GM12865 (cell line): ENCODE measurements around the gene KRTAP10-2.
"Not testable (repeated sequence)": the region's sequence is repeated elsewhere in the genome, so short reads cannot be mapped to it uniquely, and the experiment has no call there.

Experiments
- DNase-seq: peaks from one replicate; pipeline ENCODE4 v3.0.0; 2010; ENCODE audit warnings: low read depth
- H3K4me3 ChIP-seq: 2 replicates; pipeline ENCODE4 v1.5.1; 2011; ENCODE audit warnings: mild to moderate bottlenecking, low read depth, low read length, control low read depth
- TF ChIP-seq, protein P1 (sequence below): IDR thresholded peaks from 2 replicates; pipeline ENCODE4 v1.5.1; 2011; ENCODE audit warnings: low read length, control low read depth, low read depth, inconsistent platforms; ENCODE audit not compliant: insufficient read depth; ENCODE audit errors: missing control alignments

Gene KRTAP10-2

DNA sequence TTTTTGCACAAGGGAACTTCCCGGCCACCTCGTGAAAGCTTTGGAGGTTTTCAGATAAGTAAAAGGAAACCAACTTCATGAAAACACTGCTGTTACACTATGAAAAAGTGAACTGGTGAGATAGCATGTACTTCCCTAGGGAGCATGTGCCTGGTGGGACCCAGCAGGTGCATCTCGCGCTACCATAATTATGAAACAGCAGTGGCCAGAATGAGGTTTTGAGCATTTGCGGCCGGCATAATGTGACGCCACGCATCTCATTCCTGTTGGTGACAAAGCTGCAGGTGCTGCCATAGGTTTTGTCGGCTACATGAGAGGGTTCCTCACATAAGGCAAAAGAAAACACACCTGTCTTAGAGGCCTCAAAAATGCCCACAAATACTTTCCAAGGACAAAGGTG, 5.6 kb upstream of the KRTAP10-2 start:
- DNase-seq = peak; percentile 36
- H3K4me3 ChIP-seq = no peak overlapping the region
- TF ChIP-seq, protein P1, sequence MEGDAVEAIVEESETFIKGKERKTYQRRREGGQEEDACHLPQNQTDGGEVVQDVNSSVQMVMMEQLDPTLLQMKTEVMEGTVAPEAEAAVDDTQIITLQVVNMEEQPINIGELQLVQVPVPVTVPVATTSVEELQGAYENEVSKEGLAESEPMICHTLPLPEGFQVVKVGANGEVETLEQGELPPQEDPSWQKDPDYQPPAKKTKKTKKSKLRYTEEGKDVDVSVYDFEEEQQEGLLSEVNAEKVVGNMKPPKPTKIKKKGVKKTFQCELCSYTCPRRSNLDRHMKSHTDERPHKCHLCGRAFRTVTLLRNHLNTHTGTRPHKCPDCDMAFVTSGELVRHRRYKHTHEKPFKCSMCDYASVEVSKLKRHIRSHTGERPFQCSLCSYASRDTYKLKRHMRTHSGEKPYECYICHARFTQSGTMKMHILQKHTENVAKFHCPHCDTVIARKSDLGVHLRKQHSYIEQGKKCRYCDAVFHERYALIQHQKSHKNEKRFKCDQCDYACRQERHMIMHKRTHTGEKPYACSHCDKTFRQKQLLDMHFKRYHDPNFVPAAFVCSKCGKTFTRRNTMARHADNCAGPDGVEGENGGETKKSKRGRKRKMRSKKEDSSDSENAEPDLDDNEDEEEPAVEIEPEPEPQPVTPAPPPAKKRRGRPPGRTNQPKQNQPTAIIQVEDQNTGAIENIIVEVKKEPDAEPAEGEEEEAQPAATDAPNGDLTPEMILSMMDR = no peak

DNA sequence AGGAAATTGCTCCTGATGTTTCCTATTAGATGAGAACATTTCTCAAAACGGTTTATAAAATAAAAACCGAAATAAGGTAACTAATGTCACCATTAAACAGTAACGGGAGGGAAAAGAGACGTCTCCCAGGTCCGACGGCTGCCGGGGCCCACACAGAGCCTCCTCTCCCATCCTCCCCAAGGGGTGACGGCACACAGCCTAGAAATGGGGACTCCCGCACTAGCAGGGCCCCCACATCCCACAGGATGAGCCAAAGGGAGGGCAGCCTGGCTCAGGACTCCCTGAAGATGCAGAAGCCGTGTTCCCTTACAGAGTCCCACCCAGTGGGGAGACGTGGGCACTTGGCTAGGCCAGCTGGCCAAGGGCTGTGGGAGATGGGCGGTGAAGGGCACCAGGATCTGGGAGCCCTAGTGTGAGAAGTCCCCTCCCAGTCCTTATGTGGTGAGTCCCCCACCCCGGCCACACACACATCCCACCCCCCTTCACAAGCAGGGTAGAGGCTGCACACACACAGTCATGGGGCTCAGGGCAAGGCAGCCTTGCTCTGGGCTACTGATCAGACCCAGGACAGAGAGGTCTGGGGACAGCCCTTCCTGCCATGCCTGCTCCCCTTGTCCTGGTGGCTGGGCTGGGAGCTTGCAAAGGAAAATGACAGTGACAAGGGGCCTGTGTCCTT, 4.0 kb upstream of the KRTAP10-2 start:
- TF ChIP-seq, protein P1 = no peak
- H3K4me3 ChIP-seq = no peak overlapping the region
- DNase-seq = no peak

DNA sequence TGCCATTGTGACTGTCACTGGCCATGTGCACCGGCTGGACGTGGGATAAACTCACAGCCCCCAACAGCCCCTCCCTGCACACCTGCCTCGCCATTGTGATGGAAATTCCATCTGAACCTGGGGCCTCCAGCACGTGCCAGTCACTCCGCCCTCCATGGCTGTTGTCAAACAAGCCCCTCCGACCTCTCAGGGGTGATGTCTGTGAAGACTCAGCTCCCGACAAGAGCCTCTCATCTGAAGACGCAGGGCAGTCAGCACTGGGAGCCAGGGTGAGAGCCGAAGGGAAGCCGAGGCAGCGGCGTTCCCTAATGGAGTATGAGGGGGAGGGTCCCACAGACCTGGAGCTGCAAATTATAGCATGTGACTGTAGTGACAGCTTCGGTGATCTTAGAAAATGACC, 1.4 kb upstream of the KRTAP10-2 start:
- DNase-seq = no peak
- no peak overlapping the region for H3K4me3 ChIP-seq
- TF ChIP-seq, protein P1 = no peak

DNA sequence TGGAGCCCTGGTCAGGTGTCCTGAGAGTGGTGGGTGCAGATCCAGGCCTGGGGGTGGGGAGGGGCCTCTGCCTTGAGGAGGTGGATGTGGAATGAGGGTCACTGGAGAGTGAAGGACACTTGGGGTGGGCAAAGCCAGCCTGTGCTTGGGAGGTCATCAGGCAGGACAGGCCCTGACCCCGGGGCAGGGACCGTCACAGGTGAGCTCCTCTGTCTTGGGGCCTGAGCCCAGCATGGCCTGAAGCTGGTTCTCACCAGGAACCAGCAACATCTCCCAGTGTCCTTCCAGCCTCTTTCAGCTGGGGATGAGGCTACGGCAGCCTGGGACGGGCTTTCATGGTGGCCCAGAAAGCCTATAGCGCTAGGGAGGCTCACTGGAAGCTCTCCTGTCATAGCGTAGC, 831 bp upstream of the KRTAP10-2 start:
- no peak for DNase-seq
- no peak overlapping the region for H3K4me3 ChIP-seq
- TF ChIP-seq, protein P1 = no peak

DNA sequence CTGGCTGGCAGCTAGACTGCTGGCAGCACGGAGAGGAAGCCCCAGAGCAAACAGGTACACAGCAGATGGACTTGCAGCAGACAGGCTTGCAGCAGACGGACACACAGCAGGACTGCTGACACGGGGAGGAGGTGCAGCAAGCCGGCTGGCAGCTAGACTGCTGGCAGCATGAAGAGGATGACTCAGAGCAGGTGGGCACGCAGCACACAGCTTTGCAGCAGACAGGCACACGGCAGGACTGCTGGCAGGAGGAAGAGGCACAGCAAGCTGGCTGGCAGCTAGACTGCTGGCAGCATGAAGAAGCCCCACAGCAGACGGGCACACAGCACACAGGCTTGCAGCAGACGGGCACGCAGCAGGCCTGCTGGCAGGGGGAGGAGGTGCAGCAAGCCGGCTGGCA, 498 bp downstream of the KRTAP10-2 start:
- H3K4me3 ChIP-seq = no peak overlapping the region
- no peak for DNase-seq
- TF ChIP-seq, protein P1 = no peak

DNA sequence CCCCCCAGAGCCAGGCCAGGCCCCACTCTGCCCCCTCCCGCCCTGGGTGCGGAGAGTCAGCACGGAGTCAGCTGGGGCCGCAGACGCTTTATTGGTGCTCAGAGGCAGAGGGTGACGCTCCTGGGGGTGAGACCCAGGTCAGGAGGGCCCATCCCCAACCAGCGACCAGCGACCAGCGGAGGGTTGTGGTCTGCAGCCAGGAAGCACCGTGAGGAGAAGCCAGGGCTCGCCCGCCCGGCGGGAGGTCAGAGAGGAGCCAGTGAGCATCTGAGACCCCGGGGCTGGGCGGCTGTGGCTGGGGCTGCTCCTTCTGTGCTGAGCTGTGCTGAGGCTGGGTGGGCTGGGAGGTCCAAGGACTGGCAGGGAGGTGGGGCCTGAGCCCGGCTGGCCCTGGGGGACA, 1.0 kb downstream of the KRTAP10-2 start:
- not testable (repeated sequence) for DNase-seq, H3K4me3 ChIP-seq

DNA sequence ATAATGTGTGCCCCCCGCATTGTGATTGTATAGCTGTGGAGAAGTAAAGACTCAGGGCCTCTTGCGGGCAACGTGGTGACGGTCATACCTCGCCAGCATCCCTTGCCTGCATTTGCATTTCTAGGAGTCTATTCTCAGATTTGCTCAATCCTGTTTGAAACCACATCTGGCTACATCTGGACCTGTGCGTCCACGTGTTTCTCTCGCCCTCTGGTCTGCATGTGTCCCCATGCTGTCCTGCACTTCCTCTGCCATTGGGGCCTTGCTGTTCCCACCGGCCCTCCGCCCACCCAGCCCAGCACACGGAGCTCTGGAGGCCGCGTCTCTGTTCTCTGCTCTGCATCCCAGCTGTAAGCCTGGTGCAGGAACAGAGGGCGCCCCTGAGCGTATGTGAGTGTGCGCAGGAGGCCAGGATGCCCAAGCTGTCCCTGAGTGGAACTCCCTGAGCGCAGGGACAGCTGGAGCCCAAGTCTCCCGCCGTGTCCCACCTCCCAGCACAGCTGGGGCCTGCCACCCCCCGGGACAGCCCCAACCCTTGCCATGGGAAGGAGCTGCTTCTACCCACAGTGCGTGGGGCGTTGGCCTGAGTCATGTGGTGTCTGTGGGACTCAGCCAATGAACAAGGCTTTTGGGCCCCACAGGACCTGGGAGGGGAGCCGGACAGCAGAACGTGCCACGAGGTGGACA, 1.6 kb downstream of the KRTAP10-2 start:
- H3K4me3 ChIP-seq = no peak overlapping the region
- TF ChIP-seq, protein P1 = no peak
- no peak for DNase-seq
